Stimulated activated CD4-positive, alpha-beta T cell treated with anti-CD3 and anti-CD28 coated beads, Interleukin-12 subunit alpha, Interleukin-12 subunit beta, amount 100 ng/mL, for 48 hours (primary cell): ENCODE data around the gene EXD3.
"Not testable (repeated sequence)": the region's sequence is repeated elsewhere in the genome, so short reads cannot be mapped to it uniquely, and the experiment has no call there.

Experiments used
- DNase-seq, 3 donors: peaks; one replicate each; pipeline ENCODE4 v3.0.0-alpha.2; 2020; ENCODE audit warnings: low read depth in 2 of 3, low spot score in 1 of 3

EXD3 gene

DNA sequence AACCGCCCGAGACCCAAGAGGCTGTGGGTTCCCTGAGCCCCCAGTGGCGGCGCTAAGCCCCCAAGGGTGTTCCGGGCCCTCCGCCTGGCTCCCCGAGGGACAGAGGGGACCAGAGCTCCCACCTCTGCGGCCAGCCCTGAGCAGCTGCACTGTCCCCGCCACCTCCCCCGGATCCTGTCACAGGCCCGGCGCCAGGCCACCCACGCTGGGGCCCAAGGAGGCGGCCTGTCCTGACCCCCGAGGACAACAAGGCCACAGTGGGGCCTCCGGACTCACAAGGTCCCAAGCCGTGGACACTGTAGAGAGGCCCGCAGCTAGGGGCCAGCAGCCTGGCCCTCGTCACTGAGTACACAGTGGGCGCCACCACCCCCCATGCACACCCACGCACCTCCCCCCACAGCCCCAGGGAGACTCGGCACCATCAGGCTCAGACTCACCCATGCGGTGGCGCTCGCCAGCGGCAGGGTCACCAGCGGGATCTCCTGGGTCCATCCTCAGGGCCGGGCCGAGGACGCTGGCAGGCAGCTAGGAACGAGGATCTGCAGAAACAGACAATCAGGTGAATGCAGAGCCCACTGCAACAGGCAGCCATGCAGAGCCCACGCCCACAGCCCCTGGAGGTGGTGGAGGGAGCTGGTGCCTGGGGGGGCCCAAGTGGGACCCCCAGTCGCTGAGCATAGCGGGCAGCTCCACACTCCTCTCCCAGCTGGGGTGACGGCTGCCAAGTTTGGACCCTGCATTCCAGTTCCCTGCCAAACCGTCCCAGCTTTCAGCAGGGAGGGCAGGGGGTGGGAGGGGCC, 27.9 kb downstream of the EXD3 start:
- no peak for DNase-seq

DNA sequence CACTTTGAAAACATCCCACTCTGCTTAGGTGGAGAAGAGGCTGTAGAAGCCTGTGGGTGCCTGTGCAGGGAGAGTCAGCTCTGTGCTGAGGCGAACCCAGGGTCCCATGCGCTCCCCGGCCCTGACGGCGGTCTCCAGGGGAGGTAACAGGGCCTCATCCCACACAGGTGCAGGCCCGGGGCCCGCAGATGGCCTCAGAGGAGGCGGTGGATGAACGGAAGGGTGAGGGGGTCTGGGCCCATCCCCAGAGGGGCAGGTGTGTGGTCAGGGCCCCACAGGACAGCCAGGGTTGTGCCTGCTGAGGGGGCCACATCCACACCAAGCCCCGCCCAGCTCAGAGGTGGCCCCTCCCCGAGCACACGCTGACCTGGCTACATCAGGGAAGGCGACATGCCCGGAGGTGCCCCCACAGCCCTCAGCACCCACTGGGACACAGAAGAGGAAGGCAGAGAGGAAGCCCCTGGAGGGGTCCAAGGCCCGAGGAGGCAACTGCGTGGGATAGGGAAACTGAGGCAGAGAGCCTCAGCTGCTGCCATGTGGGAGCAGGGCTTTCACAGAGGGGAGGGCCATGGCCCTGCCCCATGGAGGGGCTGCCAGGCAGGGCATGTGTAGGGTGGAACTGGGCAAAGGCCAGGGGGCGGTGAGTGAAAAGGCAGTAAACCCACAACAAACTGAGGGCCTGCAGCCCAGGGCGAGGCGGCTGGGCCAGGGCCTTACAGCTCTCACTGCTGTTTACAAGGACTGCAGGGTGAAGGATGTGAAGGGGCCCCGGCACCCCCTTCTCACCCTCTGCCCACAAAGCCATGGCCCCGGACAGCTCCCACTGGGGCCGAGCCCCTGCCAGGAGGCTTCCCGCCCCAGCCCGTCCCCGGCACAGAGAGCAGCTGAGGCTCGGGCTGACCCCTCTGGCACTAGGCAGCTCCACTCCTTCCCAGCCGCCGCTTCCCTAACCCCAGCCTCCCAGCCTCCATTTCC, 29.5 kb downstream of the EXD3 start:
- no peak for DNase-seq

DNA sequence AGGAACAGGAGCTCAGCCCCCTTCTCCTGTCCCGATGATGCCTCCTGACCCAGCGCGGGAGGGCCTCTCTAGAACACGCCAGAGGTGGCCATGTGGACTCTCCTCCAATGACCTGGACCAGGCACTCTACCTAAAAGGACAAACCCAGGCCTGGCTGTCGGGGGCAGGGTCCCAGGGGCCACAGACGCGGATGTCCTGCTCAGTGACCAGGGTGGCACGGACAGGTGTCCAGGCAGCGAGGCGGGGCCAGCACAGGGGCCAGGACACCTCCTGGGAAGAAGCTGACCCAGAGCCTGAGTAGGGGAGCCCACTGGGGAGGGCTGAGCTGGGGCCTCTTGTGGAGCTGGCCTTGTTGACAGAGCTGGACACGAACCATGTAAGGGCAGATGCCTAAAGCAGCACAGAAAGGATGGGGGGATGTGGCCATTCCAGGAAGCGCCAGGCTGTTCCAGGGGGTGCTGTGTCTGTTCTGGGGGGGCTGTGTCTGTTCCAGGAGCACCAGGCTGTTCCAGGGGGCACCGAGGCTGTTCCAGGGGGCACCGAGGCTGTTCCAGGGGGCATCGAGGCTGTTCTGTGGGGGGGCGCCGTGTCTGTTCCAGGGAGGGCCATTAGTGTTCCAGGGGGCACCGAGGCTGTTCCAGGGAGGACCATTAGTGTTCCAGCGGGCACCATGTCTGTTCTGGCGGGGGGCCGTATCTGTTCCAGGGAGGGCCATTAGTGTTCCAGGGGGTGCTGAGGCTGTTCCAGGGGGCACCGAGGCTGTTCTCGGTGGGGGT, 30.5 kb downstream of the EXD3 start:
- no peak for DNase-seq

DNA sequence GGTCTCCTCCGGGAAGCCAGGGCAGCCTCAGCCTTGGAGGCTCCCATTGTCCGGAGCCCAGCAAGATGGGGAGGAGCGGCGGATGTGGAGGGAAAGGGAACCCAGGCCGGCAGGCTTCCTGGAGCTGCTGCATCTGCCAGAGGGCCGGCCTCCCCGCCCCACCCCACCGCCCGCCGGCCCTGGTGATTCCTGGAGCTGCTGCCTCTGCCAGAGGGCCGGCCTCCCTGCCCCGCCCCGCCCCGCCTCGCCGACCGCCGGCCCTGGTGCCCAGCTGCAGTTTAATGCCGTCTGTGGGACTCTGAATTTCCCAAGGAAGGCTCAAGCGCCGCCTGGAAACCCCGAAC, 31.6 kb downstream of the EXD3 start:
- no peak for DNase-seq

DNA sequence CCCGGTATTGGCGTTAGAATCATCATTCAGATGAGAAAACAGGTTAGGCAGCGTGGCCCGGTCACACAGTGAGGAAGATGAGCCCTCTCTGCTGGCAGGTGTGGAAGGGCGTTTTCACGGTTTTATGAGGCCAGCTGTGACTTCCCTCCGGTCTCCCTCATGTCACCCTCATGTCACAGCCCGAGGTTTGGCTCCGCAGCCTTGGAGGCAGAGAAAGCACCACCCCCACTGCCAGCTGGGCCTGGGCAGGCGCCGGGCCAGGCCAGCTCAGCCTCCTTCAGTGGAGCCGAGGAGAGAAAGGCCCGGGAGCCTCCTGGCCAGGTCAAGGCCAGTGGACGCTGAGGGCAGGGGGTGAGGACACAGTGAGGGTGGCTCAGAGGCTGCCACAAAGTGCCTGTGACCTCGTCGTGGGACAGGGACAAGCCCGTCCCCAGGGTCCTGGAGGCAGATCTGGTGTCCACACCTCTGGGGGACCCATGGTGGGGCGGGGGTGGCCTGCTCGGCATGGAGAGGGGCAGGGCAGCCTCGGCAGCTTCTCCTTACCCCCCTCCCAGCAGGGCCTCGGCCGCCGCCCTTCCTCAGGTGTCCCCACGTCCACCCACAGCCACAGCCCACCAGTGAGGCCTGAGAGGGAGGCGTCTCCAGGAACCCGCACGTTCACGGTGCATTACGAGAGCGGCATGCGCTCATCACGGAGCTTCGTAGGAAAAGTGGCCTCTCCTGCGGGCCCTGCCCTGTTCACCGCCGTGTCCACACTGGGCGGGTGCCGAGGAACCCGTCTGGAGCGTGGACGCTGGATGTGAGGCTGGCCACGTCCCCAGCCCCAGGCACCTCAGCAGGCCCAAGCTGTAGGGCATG, 32.2 kb downstream of the EXD3 start:
- DNase-seq = no peak

DNA sequence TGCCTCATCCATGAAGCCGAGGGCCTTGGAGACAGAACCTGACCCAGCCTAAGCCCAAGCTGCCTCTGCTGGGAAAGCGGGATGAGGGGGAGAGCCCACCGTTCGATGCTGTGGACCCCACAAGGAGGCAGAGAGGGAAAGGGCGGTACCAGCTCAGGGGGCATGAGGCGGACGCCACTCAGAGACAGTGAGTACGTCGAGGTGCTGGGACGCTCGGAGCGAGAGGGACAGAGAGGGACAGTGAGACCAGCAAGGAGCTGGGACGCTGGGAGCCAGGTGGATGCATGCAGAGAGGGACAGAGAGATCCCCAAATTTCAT, 33.6 kb downstream of the EXD3 start:
- no peak for DNase-seq

DNA sequence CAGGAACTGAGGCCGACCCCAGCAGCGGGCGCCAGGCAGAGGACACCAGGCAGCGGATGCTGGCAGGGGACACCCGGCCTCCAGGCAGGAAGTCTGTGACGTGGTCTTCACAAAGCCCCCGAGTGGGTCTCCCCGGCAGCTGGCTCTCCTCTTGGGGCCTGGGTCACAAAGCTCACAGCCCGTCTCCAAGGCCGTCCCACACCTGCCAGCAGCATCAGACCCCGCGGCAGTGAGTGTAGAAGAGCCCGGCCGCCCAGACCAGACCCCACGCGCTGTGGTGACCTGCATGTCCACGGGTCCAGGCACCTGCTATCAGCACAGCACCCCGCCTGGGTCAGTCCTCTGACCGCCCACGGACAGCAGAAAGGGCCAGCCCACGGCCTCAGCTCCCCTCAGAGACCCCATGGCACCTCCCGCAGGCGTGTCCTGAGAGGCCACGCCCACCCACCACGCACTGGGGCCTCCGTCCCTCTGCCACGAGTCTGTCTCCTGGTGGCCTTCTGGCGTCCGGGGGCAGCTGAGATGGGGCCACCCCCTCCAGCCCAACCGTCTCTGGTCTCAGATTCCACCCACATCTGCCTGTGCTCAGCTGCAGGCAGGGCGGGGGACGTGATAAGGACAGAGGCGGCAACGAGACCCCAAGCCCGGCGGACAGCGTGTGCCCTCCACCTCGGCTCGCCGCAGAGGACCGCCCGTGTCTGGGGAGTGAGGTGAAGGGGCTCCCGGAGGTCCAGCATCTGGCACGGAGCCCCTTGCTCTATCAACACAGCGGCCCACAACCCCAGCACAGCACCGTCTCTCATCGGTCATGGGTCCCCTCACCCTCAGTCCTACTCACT, 34.2 kb downstream of the EXD3 start:
- DNase-seq = no peak

DNA sequence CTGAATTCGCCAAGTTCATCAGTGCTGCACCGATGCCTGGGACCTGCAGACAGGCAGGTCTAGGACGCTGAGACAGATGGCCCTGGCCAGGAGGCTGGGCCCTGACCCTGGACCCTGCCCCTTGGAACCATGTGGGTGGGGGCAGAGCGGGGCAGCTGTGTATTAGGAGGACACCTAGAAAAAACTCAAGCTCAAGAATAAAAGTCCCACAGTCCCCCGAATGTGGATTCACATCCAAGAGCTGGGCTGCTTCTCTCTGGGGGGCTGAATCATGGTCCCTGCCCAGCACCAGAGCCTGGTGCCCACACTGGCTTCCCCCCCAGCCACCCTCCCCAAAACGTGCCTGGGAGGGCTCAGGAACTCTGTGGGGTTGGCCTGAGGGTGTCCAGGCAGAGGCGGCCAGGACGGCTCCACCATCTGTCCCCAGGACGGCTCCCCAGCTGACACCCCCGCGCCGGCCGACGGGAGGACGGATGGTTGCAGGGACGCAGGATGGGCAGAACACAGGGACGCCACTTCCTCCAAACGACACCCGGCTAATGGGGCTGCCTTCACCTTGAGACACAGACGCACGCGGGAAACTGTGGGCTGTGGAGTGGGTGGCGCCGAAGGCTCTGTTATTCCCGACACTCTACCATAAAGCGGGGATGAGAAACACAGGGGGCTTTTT, 34.9 kb downstream of the EXD3 start:
- DNase-seq = no peak

DNA sequence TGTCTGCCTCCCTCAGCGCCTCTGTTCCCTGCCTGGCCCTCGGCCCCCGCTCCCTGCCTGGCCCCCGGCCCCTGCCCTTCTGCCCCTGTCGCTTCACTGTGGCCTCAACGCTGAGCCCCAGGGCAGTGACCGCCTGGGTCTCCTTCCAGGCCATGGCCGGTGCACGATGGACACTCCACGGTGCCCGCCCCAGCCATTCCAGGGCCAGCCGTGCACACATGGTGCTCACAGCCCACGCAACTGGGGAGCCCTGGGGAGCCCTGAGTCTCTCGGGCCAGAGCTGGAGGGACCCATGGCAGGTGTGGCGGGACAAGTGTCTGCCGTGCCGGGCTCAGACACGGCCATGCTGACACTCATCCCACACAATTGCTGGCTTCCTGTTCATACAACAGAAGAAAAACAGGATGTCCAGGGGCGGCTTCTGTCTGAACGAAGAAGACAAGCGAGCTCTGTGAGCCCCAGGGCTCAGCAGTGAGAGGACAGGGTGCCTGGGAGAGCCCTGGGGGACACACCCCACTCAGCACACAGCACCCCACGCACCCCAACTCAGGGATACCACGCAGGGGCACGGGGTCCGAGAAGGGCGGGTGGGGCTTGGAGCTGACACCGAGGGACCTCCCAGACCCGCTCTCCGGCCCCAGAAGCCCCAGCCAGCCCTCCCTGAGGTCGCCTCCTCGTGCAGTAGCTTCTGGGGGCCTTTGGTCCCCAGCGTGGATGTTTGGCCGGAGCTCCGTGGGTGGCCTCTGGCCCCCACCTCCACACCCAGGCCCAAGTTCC, 35.7 kb downstream of the EXD3 start:
- DNase-seq = peak in 2 of 3 donors; percentile 6 to 40

DNA sequence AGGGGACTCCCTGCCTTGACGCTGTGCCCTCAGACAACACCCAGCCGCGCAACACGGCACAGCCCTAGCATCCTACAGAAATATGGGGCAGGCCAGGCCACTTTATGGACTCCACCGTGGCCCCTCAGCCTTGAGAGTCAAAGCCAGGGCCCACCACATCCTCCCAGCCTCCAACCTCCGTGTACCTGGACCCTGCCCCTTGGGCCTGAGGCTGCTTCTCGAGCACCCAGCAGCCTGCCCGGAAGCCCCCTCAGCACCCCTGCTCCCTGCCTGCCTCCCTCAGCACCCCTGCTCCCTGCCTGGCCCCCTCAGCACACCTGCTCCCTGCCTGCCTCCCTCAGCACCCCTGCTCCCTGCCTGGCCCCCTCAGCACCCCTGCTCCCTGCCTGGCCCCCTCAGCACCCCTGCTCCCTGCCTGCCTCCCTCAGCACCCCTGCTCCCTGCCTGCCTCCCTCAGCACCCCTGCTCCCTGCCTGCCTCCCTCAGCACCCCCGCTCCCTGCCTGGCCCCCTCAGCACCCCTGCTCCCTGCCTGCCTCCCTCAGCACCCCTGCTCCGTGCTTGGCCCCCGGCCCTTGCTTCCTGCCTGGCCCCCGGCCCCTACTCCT, 36.4 kb downstream of the EXD3 start:
- DNase-seq = not testable (repeated sequence)

DNA sequence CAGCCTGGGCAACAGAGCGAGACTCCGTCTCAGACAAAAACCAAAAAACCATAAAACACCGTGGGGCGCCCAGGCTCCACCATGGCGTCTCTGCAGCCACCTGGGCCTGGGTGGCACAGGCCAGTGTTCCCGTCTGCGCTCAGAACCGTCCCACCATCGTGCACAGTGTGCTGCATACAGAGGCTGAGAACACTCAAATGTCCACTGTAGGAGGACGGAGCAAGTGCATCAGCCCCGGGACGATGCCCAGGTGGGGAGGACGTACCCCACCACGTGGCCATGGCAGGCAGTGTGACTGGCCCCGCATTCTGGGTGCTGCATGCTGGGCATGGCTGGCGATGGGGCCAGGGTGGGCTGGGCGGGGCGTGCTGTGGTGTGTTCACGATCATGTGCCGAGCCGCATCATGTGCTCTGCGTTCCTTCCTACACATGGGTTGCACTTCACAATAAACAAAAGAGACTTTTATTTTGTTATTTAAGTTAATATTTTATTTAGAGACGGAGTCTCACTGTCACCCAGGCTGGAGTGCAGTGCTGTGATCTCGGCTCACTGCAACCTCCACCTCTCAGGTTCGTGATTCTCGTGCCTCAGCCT, 37.8 kb downstream of the EXD3 start:
- no peak for DNase-seq

DNA sequence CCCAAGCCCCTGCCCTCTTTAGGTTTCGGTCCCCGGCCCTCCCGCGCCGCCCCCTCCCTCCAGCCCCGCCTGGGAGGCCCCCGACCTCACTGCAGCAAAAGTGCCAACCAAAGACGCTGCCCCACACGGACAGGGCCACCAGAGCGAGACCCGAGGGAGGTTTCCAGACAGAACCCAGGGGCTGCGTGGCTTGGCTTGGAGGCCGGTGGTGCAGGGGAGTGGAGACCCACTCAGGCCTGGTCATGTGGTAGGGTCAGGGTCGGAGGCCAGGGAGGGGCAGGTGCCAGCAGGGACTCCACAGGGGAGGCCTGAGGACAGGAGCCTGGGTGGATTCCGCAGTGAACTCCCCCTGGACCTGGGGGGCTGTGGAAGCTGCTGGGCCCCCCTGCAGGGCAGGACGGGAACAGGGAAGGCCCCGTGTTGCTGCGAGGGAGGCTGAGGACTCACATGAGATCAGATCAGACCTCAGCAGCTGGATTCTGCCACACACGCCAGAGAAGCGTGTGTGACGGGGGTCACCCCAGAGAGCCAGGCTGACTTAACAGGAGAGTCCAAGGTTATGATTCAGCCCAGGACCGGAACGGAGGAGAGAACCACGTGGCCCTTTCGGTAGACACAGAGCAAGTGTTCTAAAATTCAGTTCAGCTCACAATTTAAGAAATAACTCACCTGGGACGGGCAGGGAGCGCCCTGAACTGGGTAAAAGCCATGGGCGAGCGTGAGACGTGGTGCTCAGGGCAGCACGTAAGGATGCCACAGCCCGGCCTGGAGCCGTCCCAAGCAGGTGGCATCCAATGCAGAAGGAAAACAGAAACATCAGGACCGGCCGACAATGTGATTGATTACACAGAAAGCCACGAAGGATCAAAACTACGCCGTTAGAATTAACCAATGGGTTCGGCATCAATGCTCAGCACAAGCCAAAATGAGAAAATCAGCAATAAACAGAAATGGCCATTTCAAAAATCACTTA, 38.9 kb downstream of the EXD3 start:
- no peak for DNase-seq

DNA sequence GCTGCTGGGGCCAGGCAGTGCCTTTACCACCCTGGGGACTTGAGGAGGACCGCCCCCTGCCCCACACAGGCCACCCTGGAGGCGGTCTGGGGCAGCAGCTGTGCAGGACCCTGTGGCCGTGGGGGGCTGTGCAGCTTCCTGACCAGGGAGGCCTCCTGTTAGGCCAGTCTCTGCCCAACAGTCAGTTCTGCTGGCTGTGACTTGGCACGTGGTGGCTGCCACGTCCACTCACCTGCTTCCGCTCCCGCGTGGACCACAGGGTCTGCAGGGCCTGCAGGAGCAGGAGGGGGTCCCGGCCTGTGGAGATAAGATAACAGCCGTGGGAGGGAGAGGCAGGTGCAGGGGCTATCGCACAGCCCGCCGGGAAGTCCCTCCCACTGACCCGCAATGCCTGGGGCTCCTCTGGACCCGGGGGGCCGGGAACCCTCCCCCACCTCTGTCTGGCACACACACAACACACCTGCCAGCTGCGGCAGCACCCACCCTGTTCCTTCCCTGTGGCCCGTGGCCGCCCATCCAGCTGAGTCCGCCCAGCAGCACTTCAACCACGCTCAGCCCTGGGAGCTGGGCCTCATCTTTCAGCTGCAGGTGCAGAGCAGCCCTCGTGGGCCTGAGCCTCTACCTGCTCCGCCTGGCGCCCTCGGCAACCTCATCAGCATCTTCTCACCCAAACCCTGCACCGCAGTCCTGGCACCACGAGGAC, 39.7 kb downstream of the EXD3 start:
- DNase-seq = no peak

DNA sequence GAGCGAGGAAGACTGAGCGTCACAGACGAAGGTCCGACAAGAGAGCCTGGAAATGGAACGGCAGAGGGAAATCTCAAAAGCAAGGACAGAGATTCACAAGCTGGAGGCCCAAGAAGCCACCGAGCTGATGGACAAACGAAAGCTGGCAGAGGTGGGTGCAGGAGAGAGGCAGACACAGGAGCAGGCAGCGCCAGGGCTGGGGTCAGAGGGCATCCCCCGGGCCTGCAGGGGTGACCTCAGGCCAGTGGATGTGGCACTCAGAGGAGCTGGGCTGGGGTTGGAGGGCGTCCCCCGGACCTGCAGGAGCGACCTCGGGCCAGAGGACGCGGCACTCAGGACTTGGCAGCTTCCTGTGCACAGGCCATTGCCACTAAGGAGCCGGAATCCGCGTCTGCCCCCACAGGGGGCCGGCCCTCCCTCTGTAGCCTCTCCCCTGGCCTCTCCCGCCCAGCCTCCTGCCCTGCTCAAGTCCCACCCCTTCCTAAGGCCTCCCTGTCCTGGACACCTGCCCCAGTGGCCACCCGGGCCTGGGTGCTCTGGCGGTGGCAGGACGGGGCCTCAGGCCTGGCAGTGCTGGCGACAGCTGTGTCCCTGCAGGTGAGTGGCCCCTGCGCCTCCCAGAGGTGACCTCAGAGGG, 40.4 kb downstream of the EXD3 start:
- no peak for DNase-seq
